OCI-LY7 (cell line): ENCODE measurements around the gene CALM3.

Experiments used
- EZH2phosphoT487 ChIP-seq: fragments of 200-600 bp; sonication (generic); IDR thresholded peaks from 2 replicates; pipeline ENCODE4 v1.6.1; 2018; ENCODE audit warnings: low read depth, borderline replicate concordance, mild to moderate bottlenecking, mixed run types, antibody characterized with exemption, low read length, moderate library complexity, mixed read lengths
- TF ChIP-seq, protein P1 (sequence below): fragments of 200-600 bp; sonication (generic); conservative IDR thresholded peaks from 2 replicates; pipeline ENCODE4 v1.5.1; 2014; ENCODE audit warnings: mild to moderate bottlenecking, antibody characterized with exemption, low read length, moderate library complexity, mixed read lengths

DNA sequence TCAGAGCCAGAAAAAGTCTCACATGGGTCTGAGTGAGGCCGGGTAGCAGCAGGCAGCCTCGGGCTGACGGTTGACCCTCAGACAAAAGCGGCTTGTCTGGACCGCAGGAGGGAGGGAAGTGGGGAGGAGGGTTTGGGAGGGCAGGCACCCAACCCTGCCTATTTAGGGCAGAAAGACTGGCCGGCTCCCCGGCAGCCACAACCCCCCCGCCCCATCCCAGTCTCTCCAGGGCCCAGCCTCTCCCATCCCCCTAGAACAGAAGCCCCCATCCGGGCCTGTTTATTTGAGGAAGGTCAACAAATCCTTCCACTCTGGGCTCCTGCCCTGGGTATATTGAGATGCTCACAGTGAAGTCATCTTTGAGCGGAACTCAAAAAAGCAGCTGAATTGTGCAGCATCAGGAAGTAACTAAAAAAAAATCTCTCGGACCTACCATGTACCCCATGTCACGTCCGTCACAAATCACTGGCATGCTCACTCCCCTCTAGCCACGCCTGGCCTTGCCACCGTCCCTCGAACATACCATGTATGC, 53.6 kb downstream of the CALM3 start:
- TF ChIP-seq, protein P1, sequence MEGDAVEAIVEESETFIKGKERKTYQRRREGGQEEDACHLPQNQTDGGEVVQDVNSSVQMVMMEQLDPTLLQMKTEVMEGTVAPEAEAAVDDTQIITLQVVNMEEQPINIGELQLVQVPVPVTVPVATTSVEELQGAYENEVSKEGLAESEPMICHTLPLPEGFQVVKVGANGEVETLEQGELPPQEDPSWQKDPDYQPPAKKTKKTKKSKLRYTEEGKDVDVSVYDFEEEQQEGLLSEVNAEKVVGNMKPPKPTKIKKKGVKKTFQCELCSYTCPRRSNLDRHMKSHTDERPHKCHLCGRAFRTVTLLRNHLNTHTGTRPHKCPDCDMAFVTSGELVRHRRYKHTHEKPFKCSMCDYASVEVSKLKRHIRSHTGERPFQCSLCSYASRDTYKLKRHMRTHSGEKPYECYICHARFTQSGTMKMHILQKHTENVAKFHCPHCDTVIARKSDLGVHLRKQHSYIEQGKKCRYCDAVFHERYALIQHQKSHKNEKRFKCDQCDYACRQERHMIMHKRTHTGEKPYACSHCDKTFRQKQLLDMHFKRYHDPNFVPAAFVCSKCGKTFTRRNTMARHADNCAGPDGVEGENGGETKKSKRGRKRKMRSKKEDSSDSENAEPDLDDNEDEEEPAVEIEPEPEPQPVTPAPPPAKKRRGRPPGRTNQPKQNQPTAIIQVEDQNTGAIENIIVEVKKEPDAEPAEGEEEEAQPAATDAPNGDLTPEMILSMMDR, result no peak
- no peak for TF ChIP-seq EZH2phosphoT487
